Skeletal muscle cell (primary cell): ENCODE measurements around the gene OR2L2.
"Not testable (repeated sequence)": the region's sequence is repeated elsewhere in the genome, so short reads cannot be mapped to it uniquely, and the experiment has no call there.

ENCODE experiments used
- DNase-seq: peaks from one replicate; pipeline ENCODE4 v3.0.0-alpha.2; 2010; ENCODE audit warnings: low read depth
- H3K4me3 ChIP-seq: 2 replicates; pipeline ENCODE4 v1.5.1; 2011; ENCODE audit warnings: low read depth, mild to moderate bottlenecking, control low read depth, low read length, moderate library complexity

Gene OR2L2, protein sequence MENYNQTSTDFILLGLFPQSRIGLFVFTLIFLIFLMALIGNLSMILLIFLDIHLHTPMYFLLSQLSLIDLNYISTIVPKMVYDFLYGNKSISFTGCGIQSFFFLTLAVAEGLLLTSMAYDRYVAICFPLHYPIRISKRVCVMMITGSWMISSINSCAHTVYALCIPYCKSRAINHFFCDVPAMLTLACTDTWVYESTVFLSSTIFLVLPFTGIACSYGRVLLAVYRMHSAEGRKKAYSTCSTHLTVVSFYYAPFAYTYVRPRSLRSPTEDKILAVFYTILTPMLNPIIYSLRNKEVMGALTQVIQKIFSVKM

DNA sequence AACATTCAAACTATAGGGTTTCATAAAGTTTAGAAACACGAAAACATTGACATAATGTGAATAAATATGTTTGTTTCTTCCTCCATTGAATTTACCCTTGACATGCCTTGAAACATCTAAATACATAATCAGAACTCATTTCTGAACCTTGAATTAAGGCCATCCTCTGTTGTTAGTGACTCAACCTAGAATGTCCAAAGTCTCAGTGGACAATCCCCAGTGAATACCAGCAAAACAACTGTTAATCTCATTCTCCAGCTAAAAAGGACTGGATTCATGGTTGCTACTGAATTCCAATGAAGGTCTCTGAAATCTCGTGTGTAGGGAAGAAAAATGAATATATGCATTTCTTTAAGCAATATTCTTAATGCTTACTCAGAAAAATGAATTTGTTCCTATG, at the start of gene OR2L2:
TSS of gene OR2L2 (plus strand) at position 301 of the 400 bp plus-strand sequence. CDS start 8,198 bp downstream, outside the sequence.
- no peak within 1 kb of the TSS for H3K4me3 ChIP-seq
- DNase-seq, result no peak

DNA sequence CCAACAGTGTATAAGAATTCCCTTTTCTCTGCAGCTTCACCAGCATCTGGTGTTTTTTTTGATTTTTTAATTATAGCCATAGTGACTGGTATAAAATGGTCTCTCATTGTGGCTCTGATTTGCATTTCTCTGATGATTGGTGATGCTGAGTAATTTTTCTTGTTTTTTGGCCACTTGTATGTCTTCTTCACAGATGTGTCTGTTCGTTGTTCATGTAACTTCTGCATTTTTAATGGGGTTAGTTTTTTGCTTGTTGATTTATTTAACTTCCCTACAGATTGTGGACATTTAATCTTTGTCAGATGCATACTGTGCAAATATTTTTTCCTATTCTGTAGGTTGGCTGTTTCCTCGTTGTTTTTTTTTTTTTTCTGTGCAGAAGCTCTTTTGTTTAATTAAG, 36.9 kb upstream of the OR2L2 start:
- H3K4me3 ChIP-seq, result no peak overlapping the region
- DNase-seq, result no peak

DNA sequence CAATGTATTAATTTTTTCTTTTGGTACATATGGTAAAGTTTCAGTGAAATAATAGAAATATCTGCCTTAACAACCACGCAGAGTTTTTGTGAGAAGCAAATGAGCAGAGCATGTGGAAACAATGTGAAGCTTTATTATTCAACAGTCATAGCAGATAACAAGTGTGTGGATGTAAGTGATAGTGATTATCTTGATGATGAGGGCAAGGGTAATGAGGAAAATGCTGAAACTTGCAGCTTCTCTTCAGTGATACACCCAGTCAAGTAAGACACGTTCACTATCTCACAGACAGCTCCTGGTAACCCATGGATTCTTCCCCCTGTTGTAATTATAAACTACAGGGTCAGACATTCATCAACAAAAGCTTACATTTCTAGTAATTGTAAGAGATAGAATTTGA, 31.1 kb upstream of the OR2L2 start:
- no peak overlapping the region for H3K4me3 ChIP-seq
- DNase-seq, result no peak

DNA sequence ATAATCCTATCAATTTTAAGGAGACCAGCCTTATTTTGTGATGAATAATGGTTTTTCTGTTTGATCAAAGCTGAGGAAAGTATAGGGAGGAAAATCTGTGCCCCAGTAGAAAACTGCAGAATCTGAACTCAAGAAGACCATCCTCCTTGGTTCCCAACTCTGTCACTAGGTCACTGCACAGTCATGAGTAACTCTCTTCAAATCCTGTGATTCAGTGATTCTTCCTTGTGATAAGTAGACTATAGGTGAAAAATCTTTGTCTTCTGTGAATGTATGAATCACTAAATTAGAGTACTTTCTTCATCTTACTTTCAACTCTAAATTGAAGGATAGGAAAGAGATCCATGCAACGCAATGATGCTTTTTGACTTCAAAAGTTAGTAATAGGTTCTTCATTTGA, 29.7 kb upstream of the OR2L2 start:
- no peak overlapping the region for H3K4me3 ChIP-seq
- DNase-seq, result no peak

DNA sequence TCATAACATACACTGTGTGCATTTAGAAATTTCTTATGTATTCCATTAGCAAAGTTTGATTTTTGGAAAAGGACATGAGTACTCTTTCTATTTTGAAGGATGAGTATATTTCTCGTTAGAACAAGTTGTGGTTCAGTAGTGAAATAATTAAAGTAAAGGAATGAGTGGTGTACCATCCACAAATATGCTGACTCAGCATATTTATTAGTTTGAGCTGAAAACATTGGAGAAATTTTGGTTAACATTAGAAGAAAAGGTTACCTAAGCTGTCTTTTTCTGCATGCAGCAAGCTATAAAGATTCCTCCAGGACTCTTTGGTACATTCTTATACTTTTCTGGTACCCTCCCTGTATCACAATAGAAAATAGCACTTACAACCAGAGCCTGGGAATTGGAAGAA, 22.1 kb upstream of the OR2L2 start:
- no peak for DNase-seq
- no peak overlapping the region for H3K4me3 ChIP-seq

DNA sequence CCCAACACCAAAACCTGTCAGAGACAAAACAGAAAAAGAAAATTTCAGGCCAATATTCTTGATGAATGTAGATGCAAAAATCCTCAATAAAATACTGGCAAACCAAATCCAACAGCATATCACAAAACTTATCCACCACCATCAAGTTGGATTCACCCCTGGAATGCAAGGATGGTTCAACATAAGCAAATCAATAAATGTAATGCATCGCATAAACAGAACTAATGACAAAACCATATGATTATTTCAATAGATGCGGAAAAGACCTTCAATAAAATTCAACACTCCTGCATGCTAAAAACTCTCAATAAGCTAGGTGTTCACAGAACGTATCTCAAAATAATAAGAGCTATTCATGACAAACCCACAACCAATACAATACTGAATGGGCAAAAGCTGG, 20.2 kb upstream of the OR2L2 start:
- no peak overlapping the region for H3K4me3 ChIP-seq
- DNase-seq, result no peak

DNA sequence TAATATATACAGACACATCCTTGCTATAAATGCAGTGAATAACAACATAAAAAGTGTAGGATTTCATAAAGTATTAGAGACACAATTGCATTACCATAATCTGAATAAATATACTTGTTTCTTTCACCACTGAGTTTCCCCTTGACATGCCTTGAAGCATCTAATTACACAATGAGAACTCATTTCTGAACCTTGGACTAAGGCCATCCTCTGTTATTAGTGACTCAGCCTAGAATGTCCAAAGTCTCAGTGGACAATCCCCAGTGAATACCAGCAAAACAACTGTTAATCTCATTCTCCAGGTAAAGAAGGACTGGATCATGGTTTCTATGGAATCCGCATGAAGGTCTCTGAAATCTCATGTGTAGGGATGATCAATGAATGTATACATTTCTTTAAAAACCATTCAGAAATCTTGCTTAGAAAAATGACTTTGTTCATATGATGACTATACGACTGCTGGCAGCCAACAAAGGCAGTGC, 16.6 kb upstream of the OR2L2 start, which contains the start of gene OR2L5:
TSS of gene OR2L5 (plus strand) at position 432 of the 482 bp plus-strand sequence. CDS start 8,288 bp downstream, outside the sequence.
- H3K4me3 ChIP-seq, result no peak within 1 kb of the TSS

DNA sequence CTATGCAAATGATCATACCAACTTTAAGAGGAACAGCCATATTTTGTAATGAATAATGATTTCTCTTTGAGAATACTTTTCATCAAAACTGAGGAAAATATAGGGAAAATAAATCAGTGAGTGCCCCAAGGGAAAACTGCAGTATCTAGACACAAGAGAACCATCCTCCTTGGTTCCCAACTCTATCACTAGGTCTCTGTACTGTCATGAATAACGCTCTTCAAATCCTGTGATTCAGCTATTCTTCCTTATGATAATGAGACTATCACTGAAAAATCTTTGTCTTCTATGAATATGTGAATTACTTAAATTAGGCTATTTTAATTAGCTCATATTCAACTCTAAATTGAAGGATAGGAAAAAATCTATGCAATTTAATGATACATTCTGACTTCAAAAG, 14.1 kb upstream of the OR2L2 start:
- H3K4me3 ChIP-seq, result no peak overlapping the region
- DNase-seq, result no peak

More for the DNA sequence above, 16.6 kb upstream of the OR2L2 start, which contains the start of gene OR2L5:
- DNase-seq, result no peak

DNA sequence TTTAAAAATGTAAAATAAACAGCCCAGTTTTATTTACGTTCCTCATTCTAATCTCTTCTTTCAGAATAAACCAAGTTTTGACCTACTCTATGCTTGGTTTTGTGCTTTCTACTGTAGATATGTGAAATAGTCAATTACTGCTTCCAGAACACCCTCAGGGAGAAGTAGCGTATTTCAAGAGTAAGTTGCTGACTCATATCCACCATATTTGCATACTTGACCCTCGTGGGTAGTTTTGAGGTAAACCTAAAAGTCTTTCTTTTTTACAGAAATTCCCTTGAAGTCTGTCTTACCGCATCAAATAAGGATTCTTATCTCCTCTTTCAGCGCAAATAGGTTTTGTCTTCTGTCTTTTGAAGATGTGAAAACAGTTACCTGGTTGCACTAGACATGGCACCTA, 15.3 kb downstream of the OR2L2 start:
- H3K4me3 ChIP-seq, result no peak overlapping the region
- no peak for DNase-seq

DNA sequence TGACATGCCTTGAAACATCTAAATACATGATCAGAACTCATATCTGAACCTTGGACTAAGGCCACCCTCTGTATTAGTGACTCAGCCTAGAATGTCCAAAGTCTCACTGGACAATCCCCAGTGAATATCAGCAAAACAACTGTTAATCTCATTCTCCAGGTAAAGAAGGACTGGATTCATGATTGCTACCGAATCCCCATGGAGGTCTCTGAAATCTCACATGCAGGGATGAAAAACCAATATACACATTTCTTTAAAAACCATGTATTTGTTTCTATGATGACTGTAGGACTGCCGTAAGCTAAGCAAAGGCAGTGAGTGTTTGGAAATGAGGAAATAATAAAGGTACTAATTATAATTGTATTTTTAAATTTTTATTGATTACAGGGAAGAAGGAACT, 16.7 kb downstream of the OR2L2 start, which contains the start of gene OR2L3:
TSS of gene OR2L3 (plus strand) at position 301 of the 400 bp plus-strand sequence. CDS start 13,846 bp downstream, outside the sequence.
- no peak for DNase-seq
- H3K4me3 ChIP-seq, result no peak within 1 kb of the TSS

DNA sequence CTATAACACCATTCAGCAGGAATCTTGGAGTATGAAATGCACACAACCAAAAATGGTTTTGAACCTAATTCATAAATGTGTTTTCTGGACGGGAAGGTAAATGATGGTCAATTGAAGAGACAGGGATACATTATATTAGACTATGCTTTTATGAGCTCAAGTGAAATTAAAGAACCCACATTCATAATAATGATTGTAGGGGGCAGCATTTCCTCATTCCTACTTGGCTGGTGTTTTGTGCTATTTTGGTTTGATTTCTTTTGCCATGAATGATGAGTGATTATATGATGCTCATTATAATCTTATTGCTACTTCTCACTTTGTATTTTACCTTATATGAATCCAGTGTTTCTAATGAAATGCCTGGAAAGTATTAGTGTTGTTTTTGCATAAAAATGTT, 17.1 kb downstream of the OR2L2 start:
- H3K4me3 ChIP-seq, result no peak overlapping the region

DNA sequence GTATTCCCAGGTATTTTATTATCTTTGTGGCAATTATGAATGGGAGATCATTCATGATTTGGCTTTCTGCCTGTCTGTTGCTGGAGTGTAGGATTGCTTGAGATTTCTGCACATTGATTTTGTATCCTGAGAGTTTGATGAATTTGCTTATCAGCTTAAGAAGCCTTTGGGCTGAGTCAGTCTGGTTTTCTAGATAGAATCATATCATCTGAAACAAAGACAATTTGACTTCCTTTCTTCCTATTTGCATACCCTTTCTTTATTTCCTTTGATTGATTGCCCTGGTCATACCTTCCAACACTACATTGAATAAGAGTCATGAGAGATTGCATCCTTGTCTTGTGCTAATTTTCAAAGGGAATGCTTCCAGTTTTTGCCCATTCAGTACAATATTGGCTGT, 24.8 kb downstream of the OR2L2 start:
- no peak for DNase-seq
- H3K4me3 ChIP-seq, result no peak overlapping the region

More for the DNA sequence above, 17.1 kb downstream of the OR2L2 start:
- DNase-seq, result no peak

DNA sequence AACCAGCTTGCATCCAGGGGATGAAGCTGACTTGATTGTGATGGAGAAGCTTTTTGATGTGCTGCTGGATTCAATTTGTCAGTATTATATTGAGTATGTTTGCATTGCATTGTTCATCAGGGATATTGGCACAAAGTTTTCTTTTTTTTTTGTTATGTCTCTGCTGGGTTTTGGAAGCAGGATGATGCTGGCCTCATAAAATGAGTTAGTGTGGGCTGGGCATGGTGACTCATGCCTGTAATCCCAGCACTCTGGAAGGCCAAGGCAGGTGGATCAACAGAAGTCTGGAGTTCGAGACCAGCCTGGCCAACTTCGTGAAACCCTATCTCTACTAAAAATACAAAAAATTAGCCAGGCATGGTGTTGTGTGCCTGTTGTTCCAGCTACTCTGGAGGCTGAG, 25.4 kb downstream of the OR2L2 start:
- no peak overlapping the region for H3K4me3 ChIP-seq
- no peak for DNase-seq

DNA sequence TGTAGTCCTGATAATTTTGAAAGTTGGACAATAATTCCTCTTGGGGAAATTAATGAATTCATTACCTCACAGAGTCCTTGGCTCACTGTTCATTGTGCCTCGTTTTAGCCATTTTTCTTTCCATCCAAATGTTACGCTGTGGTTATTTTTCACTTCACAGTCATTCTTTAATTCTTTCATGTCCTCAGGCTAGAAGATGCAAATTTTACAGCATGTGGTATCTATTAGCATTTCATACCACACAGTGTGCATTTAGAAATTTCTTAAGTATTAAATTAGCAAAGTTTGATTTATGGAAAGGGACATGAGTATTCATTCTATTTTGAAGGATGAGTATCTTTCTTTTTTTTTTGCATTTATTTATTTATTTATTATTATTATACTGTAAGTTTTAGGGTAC, 35.2 kb downstream of the OR2L2 start:
- H3K4me3 ChIP-seq, result no peak overlapping the region
- no peak for DNase-seq

DNA sequence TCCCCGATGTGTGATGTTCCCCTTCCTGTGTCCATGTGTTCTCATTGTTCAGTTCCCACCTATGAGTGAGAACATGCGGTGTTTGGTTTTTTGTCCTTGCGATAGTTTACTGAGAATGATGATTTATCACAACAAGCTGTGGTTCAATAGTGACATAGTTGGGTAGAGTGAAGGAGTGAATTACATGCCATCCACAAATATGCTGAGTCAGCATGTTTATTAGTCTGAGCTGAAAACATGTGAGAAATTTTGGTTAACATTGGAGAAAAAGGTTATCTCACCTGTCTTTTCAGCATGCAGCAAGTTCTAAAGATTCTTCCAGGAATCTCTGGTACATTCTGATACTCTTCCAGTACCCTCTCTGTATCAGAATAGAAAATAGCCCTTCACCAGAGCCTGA, 35.7 kb downstream of the OR2L2 start:
- H3K4me3 ChIP-seq, result no peak overlapping the region
- no peak for DNase-seq

DNA sequence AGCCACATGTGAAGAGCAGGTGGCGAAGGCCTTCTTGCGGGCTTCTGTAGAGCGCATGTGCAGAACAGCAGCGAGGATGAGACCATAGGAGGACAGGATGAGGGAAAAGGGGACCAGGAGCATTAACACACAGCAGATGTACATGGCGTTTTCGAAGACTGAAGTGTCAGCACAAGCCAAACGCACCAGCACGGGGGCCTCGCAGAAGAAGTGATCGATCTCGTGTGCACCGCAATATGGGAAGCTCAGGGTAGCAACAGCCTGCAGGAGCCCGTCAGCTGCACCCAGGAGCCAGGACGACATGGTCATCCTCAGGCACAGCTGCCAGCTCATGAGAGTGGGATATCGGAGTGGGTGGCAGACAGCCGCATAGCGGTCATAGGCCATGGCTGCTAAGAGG, 54.0 kb downstream of the OR2L2 start:
- not testable (repeated sequence) for DNase-seq, H3K4me3 ChIP-seq
